ENCODE results near the gene XYLB. TPM values are rescaled to one million over a fixed set of nuclear protein-coding genes. Genes with fewer than 3 reads are reported as not detected.

The XYLB gene
- total and polyA plus RNA-seq, 2 experiments from 2014 or later = 0.36 to 0.97 TPM

DNA sequence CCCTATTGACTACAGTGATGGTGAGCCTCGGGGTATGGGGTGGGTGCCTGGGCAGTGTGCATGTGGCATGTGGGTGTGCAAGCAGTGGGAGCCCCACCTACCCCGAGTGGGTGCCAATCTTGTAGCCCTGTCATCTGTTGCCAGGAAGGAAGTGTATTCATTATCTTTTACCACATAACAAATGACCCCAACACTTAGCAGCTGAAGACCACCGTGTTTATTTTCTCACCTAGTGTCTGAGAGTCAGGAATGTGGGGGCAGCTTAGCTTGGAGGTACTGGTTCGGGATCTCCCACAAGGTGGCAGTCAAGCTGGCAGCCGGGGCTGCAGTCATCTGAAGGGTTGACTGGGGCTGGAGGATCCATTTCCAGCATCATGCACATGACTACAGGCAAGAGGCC, 21.7 kb downstream of the XYLB start:
- Histone ChIP-seq H3K4me1 (ENCODE audit: low read depth) (no peaks in the 10 kb centered on the region), H3K27ac (no peak overlapping the region), H3K4me3 (no peak overlapping the region), H3K27me3 (no peaks in the 10 kb centered on the region), H3K36me3 (no peaks in the 10 kb centered on the region), H3K9me3 (ENCODE audit: low read depth) (no peaks in the 10 kb centered on the region)
- no peak for TF ChIP-seq CTCF (IDR thresholded peaks at IDR 0.05; ENCODE audit: low read depth, low read length)
- DNase-seq (ENCODE audit: low read depth in 1 of 2, low spot score in 1 of 2) = no peak

GRCh38 chr3:38369186-38369585, 22.6 kb downstream of the XYLB start:
- TF ChIP-seq CTCF (IDR thresholded peaks at IDR 0.05; ENCODE audit: low read depth, low read length) = no peak
- H3K4me3 ChIP-seq = no peak overlapping the region
- no peaks in the 10 kb centered on the region for H3K36me3 ChIP-seq
- no peaks in the 10 kb centered on the region for H3K9me3 ChIP-seq (ENCODE audit: low read depth)
- no peak for DNase-seq (ENCODE audit: low read depth in 1 of 2, low spot score in 1 of 2)
- no peaks in the 10 kb centered on the region for H3K4me1 ChIP-seq (ENCODE audit: low read depth)
- H3K27ac ChIP-seq = no peak overlapping the region
- no peaks in the 10 kb centered on the region for H3K27me3 ChIP-seq

GRCh38 chr3:38370149-38370548, 23.6 kb downstream of the XYLB start:
- Histone ChIP-seq H3K4me1 (ENCODE audit: low read depth) (no peaks in the 10 kb centered on the region), H3K4me3 (no peak overlapping the region), H3K27ac (no peak overlapping the region), H3K27me3 (no peaks in the 10 kb centered on the region), H3K36me3 (no peaks in the 10 kb centered on the region), H3K9me3 (ENCODE audit: low read depth) (no peaks in the 10 kb centered on the region)
- no peak for DNase-seq (ENCODE audit: low read depth in 1 of 2, low spot score in 1 of 2)
- no peak for TF ChIP-seq CTCF (IDR thresholded peaks at IDR 0.05; ENCODE audit: low read depth, low read length)

- no peaks in the 10 kb centered on the region for H3K9me3 ChIP-seq (ENCODE audit: low read depth)
- no peak overlapping the region for H3K27ac ChIP-seq
- no peaks in the 10 kb centered on the region for H3K4me1 ChIP-seq (ENCODE audit: low read depth)
- TF ChIP-seq CTCF (IDR thresholded peaks at IDR 0.05; ENCODE audit: low read depth, low read length) = no peak
- H3K27me3 ChIP-seq = no peaks in the 10 kb centered on the region
- DNase-seq (ENCODE audit: low read depth in 1 of 2, low spot score in 1 of 2) = no peak
- H3K36me3 ChIP-seq = no peaks in the 10 kb centered on the region
- H3K4me3 ChIP-seq = no peak overlapping the region
Measured at GRCh38 chr3:38370861-38371260, 24.3 kb downstream of the XYLB start.

DNA sequence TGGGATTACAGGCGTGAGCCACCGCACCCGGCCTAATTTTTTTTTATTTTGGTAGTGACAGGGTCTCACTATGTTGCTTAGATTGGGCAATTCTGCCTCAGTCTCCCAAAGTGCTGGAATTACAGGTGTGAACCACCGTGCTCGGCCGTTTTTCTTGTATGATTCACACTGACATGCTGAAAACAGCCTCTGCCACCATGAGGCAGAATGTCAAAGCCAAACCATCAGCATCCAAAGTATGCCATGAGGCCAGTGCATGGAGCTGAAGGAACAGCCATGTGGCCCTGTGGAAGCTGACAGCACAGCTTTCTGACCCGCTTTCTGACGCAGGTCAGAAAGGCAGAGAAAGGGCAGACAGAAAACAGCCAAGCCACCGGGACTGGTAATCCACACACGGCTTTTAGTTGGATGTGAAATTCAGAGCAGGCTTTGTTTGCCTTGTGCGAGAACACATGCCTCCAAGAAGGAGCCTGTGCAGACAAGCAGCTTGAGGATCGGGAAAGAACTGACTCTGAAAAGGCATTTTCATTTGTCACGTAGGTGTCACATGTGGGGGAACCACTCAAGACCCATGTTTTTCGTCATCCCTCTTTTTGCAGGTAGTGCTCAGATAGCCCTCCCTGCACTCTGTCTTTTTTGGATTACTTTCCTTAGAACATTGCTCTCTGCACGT, 25.1 kb downstream of the XYLB start:
- H3K4me1 ChIP-seq (ENCODE audit: low read depth) = no peaks in the 10 kb centered on the region
- no peak overlapping the region for H3K27ac ChIP-seq
- DNase-seq (ENCODE audit: low read depth in 1 of 2, low spot score in 1 of 2) = no peak
- TF ChIP-seq CTCF (IDR thresholded peaks at IDR 0.05; ENCODE audit: low read depth, low read length) = no peak
- H3K9me3 ChIP-seq (ENCODE audit: low read depth) = no peaks in the 10 kb centered on the region
- H3K4me3 ChIP-seq = no peak overlapping the region
- no peaks in the 10 kb centered on the region for H3K36me3 ChIP-seq
- no peaks in the 10 kb centered on the region for H3K27me3 ChIP-seq
